D721Med (cell line): ENCODE results near the gene FEV.

Experiments used
- DNase-seq: peaks from one replicate; pipeline ENCODE4 v3.0.0; 2011; ENCODE audit warnings: low spot score; ENCODE audit not compliant: insufficient read length
- FAIRE-seq: peaks from 2 replicates; lab custom pipeline; 2011; peaks lifted over from hg19 to GRCh38; lab: Jason Lieb, UNC
- TF ChIP-seq, protein P1 (sequence below): IDR thresholded peaks from 2 replicates; pipeline ENCODE4 v1.5.1; 2012; ENCODE audit warnings: mild to moderate bottlenecking, control low read depth; ENCODE audit not compliant: insufficient read depth; ENCODE audit errors: missing control alignments

The FEV gene

DNA sequence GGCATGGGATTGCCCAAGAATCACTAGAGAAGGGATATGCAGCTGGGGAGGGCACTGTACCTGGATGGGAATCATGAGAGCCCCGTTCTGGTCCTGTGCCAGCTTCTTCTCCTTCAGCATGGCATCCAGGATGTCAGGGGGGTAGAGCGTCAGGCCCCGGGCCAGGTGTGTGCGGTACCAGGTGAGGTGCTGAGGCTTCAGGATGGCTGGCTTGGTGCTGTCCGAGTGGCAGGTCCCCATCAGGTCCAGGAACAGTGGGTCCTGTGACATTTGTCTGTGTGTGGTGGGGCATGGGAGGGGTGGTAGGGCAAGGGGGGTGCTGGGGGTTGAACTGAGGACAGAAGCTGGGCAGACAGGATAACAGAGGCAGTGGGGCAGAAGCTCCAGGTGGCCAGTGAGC lies 43.2 kb upstream of the FEV start:
- TF ChIP-seq, protein P1, sequence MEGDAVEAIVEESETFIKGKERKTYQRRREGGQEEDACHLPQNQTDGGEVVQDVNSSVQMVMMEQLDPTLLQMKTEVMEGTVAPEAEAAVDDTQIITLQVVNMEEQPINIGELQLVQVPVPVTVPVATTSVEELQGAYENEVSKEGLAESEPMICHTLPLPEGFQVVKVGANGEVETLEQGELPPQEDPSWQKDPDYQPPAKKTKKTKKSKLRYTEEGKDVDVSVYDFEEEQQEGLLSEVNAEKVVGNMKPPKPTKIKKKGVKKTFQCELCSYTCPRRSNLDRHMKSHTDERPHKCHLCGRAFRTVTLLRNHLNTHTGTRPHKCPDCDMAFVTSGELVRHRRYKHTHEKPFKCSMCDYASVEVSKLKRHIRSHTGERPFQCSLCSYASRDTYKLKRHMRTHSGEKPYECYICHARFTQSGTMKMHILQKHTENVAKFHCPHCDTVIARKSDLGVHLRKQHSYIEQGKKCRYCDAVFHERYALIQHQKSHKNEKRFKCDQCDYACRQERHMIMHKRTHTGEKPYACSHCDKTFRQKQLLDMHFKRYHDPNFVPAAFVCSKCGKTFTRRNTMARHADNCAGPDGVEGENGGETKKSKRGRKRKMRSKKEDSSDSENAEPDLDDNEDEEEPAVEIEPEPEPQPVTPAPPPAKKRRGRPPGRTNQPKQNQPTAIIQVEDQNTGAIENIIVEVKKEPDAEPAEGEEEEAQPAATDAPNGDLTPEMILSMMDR, result no peak
- FAIRE-seq (no peak), DNase-seq (no peak)

DNA sequence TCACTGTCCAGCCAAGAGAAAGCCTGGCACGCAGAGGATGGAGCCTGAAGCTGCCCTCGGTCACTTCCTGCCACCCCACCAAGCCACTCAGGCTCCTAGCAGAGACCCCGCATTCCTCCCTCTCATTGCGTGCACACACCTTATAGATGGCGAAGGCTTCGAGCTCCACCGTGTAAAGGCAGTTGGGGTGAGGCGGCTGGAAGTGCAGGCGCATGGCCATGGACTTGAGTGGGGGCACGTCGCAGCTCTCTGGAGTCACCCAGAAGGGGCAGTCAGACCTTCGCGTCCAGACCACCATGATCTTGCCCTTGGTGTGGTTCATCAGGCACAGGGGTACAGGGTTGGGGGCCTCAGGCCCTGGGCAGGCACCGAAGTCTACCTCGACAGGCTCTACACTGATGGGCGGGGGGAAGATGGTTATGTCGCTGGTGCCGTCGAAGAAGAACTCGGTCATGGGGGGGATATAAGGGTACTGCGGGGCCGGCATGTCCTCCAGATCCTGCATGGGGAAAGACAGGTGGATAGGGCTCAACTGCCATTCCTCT lies 42.6 kb upstream of the FEV start:
- DNase-seq (no peak), FAIRE-seq (no peak)
- TF ChIP-seq, protein P1, result no peak

DNA sequence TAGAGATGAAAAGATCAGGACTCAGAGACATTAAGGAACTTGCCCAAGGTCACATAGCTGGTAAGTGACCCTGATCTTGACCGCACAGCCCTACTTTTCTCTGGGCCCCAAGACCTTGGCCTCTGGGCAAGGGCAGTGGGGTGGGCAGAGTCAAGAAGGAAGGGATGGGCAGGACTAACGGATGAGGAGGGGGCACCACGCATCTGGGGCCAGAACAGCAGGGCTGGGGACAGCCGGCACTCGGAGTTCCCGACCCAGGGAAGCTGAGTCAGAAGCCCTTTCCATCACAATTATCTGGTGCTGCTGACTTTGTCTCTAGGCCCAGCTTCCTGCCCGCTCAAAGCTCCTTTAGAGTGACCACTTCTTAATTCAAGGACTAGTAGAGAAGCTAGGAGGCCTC lies 42.0 kb upstream of the FEV start:
- DNase-seq (no peak), FAIRE-seq (no peak)
- TF ChIP-seq, protein P1, result no peak

DNA sequence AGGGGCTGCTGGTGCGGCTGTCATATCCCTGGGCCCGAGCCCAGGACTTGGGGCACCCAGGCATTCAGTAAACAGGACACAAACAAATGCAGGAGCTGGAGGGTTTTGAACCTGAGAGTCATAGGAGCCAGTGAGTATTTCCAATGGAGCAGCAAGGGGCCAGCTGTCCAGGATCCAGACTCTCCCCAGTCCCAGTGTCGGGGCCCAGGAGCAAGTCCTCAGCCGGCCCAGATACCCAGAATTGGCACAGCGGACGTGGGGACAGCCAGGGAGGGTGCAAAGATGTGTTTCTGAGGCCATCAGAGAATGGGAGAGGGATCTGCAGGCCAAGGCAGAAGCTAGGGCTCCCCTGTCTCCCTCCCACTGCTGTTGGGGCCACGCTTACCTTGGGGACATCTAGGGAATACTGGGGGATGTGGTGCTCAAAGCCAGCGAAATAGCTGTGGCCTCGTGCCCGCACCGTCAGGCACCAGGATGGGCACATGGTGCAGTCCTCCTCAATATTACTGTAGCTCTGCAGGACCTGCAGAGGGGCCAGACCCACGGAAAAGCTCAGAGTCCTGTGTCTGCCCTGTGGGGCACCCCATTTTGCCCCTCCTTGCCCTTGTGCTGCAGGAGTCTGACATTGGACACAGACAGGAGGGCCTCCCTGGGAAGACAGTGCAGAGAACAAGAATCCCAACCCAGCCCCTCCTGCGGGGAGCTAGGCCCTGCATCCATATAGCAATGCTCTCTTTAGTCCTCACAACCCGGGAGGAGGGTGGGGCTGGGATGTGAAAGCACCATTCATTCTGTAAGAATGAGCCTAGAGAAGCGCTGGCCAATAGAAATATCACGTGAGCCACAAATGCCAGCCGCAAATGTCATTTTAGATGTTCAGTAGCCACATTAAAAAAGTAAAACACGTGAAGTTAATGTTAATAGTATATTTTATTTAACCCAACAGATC lies 40.9 kb upstream of the FEV start:
- TF ChIP-seq, protein P1, result no peak
- no peak for FAIRE-seq
- no peak for DNase-seq

DNA sequence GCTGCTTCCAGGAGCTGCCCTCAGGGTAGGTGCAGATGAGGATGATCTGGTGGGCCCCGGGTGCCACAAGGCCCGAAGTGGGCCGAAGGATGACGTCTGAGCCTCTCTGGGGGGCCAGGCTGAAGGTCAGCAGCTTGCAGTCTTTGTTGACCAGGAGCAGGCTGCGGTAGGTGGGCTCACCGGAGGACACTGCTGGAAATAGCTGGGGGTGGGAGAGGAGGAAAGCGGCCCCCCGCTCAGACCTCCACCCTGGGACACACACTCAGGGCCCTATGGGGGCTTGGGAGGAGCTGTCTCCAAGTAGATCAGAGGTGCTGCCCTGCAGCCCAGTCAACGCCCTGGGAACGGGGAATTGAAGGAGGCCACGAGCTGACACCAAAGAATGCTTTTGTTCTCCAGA lies 39.1 kb upstream of the FEV start:
- TF ChIP-seq, protein P1, result no peak
- no peak for DNase-seq
- FAIRE-seq, result no peak

DNA sequence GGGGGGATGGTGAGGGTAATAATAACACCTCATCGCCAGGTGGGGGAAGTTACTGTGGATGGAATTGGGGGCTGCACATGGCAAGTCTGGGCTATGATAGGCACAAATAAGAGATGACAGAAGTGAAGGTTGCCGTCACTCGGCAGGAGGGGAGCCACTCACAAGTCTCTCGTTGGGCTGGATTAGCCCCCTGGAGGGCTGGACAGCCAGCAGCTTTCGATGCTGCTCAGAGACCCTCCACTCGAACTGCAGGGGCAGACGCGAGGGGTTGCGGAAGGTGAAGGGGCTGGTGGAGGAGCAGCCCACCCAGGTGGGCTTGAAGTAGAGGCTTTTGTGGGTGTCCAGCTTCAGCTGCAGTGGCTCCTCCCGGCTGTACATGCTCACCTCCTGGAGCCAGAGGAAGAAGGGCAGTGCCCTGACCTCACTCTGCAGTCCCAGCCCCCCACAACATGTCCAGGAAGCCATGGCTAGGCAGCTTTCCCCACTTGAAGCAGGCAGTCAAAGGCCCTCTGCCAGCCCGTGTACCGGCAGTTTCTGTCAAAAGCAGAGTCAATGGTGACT lies 38.1 kb upstream of the FEV start:
- no peak for FAIRE-seq
- TF ChIP-seq, protein P1, result no peak
- DNase-seq, result no peak
